GM12874 (cell line): ENCODE results near the gene DOP1A.

ENCODE experiments used
- TF ChIP-seq, protein P1 (sequence below): IDR thresholded peaks from 2 replicates; pipeline ENCODE4 v1.5.1; 2011; ENCODE audit warnings: low read depth, mild to moderate bottlenecking, control low read depth, low read length, moderate library complexity; ENCODE audit not compliant: insufficient read depth

Gene DOP1A

DNA sequence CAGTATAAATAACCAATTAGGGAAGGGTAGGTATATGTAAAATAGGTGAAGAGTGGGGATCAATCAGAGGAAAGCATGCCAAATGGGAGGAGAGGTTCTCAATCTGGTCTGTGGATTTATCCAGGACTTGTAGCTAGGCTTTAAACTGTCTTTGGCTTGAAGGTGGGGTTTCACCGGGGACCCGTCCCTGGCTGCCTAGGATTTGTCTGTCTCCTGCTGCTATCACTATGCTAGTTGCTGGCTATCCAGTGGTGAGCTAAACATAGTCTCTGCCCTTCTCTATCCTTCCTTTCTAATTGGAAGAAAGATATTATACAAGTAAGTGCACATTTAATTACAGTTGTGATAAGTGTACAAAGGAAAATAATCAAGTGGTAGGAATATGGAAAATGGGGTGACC is 58.8 kb downstream of the DOP1A start:
- TF ChIP-seq, protein P1, sequence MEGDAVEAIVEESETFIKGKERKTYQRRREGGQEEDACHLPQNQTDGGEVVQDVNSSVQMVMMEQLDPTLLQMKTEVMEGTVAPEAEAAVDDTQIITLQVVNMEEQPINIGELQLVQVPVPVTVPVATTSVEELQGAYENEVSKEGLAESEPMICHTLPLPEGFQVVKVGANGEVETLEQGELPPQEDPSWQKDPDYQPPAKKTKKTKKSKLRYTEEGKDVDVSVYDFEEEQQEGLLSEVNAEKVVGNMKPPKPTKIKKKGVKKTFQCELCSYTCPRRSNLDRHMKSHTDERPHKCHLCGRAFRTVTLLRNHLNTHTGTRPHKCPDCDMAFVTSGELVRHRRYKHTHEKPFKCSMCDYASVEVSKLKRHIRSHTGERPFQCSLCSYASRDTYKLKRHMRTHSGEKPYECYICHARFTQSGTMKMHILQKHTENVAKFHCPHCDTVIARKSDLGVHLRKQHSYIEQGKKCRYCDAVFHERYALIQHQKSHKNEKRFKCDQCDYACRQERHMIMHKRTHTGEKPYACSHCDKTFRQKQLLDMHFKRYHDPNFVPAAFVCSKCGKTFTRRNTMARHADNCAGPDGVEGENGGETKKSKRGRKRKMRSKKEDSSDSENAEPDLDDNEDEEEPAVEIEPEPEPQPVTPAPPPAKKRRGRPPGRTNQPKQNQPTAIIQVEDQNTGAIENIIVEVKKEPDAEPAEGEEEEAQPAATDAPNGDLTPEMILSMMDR, result no peak

DNA sequence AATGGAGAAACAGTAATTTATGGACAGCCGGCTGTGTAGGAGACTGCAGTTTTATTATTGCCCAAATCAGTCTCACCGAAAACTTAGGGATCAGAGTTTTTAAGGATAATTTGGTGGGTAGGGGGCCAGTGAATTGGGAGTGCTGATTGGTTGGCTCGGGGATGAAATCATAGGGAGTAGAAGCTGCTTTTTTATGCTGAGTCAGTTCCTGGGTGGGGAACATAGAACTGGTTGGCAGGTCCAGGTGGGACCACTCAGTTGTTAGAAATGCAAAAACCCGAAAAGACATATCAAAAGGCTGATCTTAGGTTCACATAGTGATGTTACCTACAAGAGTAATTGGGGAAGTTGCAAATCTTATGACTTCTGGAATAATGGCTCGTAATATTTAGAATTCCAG is 59.3 kb downstream of the DOP1A start:
- TF ChIP-seq, protein P1, result no peak

DNA sequence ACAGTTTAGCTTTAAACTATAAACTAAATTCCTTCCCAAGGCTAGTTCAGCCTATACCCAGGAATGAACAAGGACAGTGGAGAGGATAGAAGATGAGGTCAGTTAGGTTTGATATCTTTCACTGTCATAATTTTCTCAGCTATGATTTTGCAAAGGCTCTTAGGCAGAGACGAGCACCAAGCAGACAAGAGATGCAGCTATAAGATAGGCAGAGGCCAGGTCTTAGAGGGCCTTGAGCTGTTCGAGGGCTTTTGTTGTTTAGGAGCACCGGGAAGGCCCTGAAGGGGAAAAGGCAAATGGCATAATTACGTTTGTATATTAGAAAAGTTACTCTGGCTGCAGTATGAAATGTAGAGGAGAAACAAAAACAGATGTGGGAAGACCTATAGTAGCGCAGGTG is 59.8 kb downstream of the DOP1A start:
- TF ChIP-seq, protein P1, result no peak

DNA sequence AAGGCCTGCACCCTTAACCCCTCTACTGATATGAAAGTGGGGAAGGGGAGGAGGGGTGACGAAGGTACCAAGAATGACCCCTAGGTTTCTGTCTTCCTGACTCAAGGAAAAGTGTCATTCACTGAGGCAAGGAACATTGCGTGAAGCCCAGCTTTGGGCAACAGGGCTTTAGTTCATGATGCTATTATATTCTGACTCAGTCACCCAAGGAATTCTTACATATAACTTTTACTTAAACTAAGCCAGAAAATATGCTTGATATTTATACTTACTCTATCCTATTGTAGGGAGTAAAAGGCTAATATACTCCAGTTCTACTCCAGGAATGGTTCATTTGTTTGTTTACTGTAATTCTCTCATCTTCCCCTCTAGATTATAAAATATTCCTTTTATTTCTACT is 60.5 kb downstream of the DOP1A start:
- TF ChIP-seq, protein P1, result no peak

DNA sequence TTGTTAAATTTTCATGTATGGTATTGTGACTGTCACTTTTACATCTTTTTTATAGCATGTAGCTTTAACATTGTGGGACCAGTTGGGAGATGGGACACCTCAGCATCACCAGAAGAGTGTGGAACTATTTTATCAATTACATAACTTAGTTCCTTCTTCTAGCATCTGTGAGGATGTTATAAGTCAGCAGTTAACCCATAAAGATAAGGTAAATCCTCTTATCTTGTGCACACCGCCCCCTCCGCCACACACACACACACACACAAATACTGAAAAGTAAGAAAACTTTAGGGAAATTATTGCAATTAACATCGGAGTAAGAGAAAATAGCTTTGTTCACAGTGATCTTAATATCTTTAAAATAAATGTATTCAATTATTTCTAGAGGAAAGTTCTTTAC is 64.7 kb downstream of the DOP1A start:
- TF ChIP-seq, protein P1, result no peak

DNA sequence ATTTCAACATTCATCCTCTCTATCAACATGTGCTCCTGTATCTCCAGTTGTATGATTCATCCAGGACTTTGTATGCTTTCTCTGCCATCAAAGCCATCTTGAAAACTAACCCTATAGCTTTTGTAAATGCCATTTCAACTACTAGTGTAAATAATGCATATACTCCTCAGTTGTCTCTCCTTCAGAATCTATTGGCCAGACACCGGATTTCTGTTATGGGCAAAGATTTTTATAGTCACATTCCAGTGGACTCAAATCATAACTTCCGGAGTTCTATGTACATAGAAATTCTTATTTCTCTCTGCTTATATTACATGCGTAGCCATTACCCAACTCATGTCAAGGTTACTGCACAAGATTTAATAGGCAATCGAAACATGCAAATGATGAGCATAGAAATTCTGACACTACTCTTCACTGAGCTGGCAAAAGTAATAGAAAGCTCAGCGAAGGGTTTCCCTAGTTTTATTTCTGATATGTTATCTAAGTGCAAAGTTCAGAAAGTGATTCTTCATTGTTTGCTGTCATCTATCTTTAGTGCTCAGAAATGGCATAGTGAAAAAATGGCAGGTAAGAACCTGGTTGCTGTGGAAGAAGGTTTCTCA is 70.7 kb downstream of the DOP1A start:
- TF ChIP-seq, protein P1, result no peak

DNA sequence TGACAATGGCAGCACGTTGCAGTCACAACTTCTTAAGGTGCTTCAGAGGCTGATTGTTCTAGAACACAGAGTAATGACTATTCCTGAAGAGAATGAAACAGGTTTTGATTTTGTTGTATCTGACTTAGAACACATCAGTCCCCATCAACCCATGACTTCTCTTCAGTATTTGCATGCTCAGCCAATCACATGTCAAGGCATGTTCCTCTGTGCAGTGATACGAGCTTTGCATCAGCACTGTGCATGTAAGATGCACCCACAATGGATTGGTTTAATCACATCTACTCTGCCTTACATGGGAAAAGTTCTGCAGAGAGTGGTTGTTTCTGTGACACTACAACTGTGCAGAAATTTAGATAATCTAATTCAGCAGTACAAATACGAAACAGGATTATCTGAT is 71.3 kb downstream of the DOP1A start:
- TF ChIP-seq, protein P1, result no peak
